Vagina (tissue), 2 donors: ENCODE measurements around the gene RMI2. TPM values are rescaled to one million over a fixed set of nuclear protein-coding genes. Genes with fewer than 3 reads are reported as not detected.

ENCODE experiments used
- DNase-seq, 2 donors: peaks; one replicate each; pipeline ENCODE4 v3.0.0-alpha.2; 2017; ENCODE audit errors: extremely low spot score in 2 of 2
- H3K27ac ChIP-seq: fragments of 200-600 bp; sonication (generic); one replicate; pipeline ENCODE4 v1.5.1; 2019
- H3K27me3 ChIP-seq: fragments of 200-600 bp; sonication (generic); one replicate; pipeline ENCODE4 v1.5.1; 2019
- H3K36me3 ChIP-seq, 2 donors: fragments of 200-600 bp; sonication (generic); one replicate each; pipeline ENCODE4 v1.5.1; 2017 to 2019
- H3K4me1 ChIP-seq: fragments of 200-600 bp; sonication (generic); one replicate; pipeline ENCODE4 v1.5.1; 2019
- H3K4me3 ChIP-seq, 2 donors: fragments of 200-600 bp; sonication (generic); 1 replicate in 1 of 2; 2 replicates in 1 of 2; pipeline ENCODE4 v1.5.1; 2016 to 2019
- H3K9me3 ChIP-seq: fragments of 200-600 bp; sonication (generic); one replicate; pipeline ENCODE4 v1.5.1; 2019
- POLR2A ChIP-seq, 2 donors: fragments of 450-650 bp; IDR thresholded peaks; one replicate each; pipeline ENCODE4 v1.6.1; 2017; ENCODE audit warnings: antibody characterized with exemption in 2 of 2, mild to moderate bottlenecking in 2 of 2, moderate library complexity in 2 of 2
- POLR2AphosphoS5 ChIP-seq, 2 donors: sonication (generic); formaldehyde crosslinking; IDR thresholded peaks; one replicate each; pipeline ENCODE4 v1.9.0; 2017; ENCODE audit warnings: antibody characterized with exemption in 2 of 2, mild to moderate bottlenecking in 2 of 2, low read depth in 1 of 2; ENCODE audit not compliant: insufficient read depth in 1 of 2
- intact Hi-C: fragments of 100-400 bp; cut with DNase I; formaldehyde crosslinking; loops from one replicate; pipeline ENCODE4 v1.15.1; 2023
- total RNA-seq: library from RNA; depleted of rRNA; stranded (reverse); fragments of >200 nt; gene quantifications from one replicate; pipeline ENCODE4 v1.2.3, GENCODE V29; 2016
- TF ChIP-seq, protein P1 (sequence below), 3 experiments: fragments of 450-650 bp in 2 of 3; fragments of 200-600 bp in 1 of 3; sonication (generic) in 1 of 3; IDR thresholded peaks; one replicate each; pipeline ENCODE4 v1.5.1; 2017 to 2019; ENCODE audit warnings: antibody characterized with exemption in 3 of 3, mild to moderate bottlenecking in 2 of 3, moderate library complexity in 2 of 3

Gene RMI2
- total RNA-seq, 1 donor from 2014 or later, result 0.74 TPM

- H3K27me3 ChIP-seq, result no peaks in the 10 kb centered on the region
- intact Hi-C loops, result no loop called here
- H3K27ac ChIP-seq, result no peak overlapping the region
- TF ChIP-seq, protein P1, sequence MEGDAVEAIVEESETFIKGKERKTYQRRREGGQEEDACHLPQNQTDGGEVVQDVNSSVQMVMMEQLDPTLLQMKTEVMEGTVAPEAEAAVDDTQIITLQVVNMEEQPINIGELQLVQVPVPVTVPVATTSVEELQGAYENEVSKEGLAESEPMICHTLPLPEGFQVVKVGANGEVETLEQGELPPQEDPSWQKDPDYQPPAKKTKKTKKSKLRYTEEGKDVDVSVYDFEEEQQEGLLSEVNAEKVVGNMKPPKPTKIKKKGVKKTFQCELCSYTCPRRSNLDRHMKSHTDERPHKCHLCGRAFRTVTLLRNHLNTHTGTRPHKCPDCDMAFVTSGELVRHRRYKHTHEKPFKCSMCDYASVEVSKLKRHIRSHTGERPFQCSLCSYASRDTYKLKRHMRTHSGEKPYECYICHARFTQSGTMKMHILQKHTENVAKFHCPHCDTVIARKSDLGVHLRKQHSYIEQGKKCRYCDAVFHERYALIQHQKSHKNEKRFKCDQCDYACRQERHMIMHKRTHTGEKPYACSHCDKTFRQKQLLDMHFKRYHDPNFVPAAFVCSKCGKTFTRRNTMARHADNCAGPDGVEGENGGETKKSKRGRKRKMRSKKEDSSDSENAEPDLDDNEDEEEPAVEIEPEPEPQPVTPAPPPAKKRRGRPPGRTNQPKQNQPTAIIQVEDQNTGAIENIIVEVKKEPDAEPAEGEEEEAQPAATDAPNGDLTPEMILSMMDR (IDR thresholded peaks at IDR 0.05), result no peak
- no peak for TF ChIP-seq POLR2AphosphoS5 (IDR thresholded peaks at IDR 0.05; ENCODE audit: insufficient read depth in 1 of 2, low read depth in 1 of 2)
- TF ChIP-seq POLR2A (IDR thresholded peaks at IDR 0.05), result no peak
- no peaks in the 10 kb centered on the region for H3K36me3 ChIP-seq
- no peak overlapping the region for H3K4me3 ChIP-seq
- no peaks in the 10 kb centered on the region for H3K9me3 ChIP-seq
- peaks cover 14% of the 10 kb centered on the region for H3K4me1 ChIP-seq
- no peak for DNase-seq
Measured at GRCh38 chr16:11301645-11302501, 43.4 kb upstream of the RMI2 start.

DNA sequence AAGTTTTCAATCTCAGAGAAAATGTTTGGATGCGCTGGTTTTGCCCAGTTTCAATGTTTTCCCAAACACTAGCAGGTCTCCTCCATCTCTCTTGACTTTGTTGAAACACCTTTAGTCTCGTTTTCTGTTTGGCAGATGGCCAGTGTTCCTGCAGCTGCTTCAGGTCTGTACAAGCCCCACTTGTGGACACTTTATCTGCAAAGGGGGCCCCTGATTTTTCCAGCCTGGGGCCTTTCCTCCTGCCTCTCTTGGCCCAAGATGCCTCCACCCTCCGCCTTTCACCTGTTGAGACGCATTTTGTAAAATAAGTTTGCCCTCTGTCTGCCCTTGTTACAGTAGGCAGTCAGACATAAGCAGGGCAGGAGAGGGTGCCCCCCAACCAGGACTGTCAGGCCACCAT is 42.3 kb upstream of the RMI2 start:
- no peak overlapping the region for H3K4me3 ChIP-seq
- TF ChIP-seq POLR2A (IDR thresholded peaks at IDR 0.05) (no peak), POLR2AphosphoS5 (IDR thresholded peaks at IDR 0.05; ENCODE audit: insufficient read depth in 1 of 2, low read depth in 1 of 2) (no peak)
- TF ChIP-seq, protein P1 (IDR thresholded peaks at IDR 0.05), result no peak

GRCh38 chr16:11303405-11304138 is 41.7 kb upstream of the RMI2 start:
- no peak overlapping the region for H3K27ac ChIP-seq
- DNase-seq, result no peak
- H3K27me3 ChIP-seq, result no peaks in the 10 kb centered on the region
- no peaks in the 10 kb centered on the region for H3K9me3 ChIP-seq
- no peak overlapping the region for H3K4me3 ChIP-seq
- no peaks in the 10 kb centered on the region for H3K4me1 ChIP-seq
- H3K36me3 ChIP-seq, result no peaks in the 10 kb centered on the region
- TF ChIP-seq POLR2A (IDR thresholded peaks at IDR 0.05) (no peak), POLR2AphosphoS5 (IDR thresholded peaks at IDR 0.05; ENCODE audit: insufficient read depth in 1 of 2, low read depth in 1 of 2) (no peak)
- TF ChIP-seq, protein P1 (IDR thresholded peaks at IDR 0.05), result no peak
- intact Hi-C loops, result no loop called here

More for the DNA sequence above, 42.3 kb upstream of the RMI2 start:
- no peaks in the 10 kb centered on the region for H3K36me3 ChIP-seq
- H3K27me3 ChIP-seq, result no peaks in the 10 kb centered on the region
- no peaks in the 10 kb centered on the region for H3K9me3 ChIP-seq
- no peak for DNase-seq
- intact Hi-C loops, result no loop called here
- peaks cover 3% of the 10 kb centered on the region for H3K4me1 ChIP-seq
- no peak overlapping the region for H3K27ac ChIP-seq

GRCh38 chr16:11306381-11306780 is 38.9 kb upstream of the RMI2 start:
- Histone ChIP-seq H3K4me3 (no peak overlapping the region), H3K27ac (no peak overlapping the region), H3K4me1 (no peaks in the 10 kb centered on the region), H3K9me3 (no peaks in the 10 kb centered on the region), H3K27me3 (no peaks in the 10 kb centered on the region), H3K36me3 (no peaks in the 10 kb centered on the region)
- TF ChIP-seq, protein P1 (IDR thresholded peaks at IDR 0.05), result no peak
- TF ChIP-seq POLR2A (IDR thresholded peaks at IDR 0.05) (no peak), POLR2AphosphoS5 (IDR thresholded peaks at IDR 0.05; ENCODE audit: insufficient read depth in 1 of 2, low read depth in 1 of 2) (no peak)
- intact Hi-C loops, result no loop called here
- DNase-seq, result no peak
